HUES6 (cell line): ENCODE results near the gene PTPRZ1.
A peak's percentile ranks its signal among the peaks of the same experiment; 100 is the strongest.

Experiments
- H3K27ac ChIP-seq: 2 replicates; pipeline ENCODE4 v1.7.0; 2013; ENCODE audit warnings: low read depth, mild to moderate bottlenecking, low read length, inconsistent platforms
- H3K27me3 ChIP-seq: 2 replicates; pipeline ENCODE4 v1.6.1; 2013; ENCODE audit warnings: low read length; ENCODE audit not compliant: control insufficient read depth, insufficient read depth
- H3K36me3 ChIP-seq: 2 replicates; pipeline ENCODE4 v1.6.1; 2013; ENCODE audit warnings: low read length; ENCODE audit not compliant: control insufficient read depth, insufficient read depth
- H3K4me1 ChIP-seq: 2 replicates; pipeline ENCODE4 v1.6.1; 2013; ENCODE audit warnings: low read length; ENCODE audit not compliant: control insufficient read depth, insufficient read depth
- H3K4me3 ChIP-seq: 2 replicates; pipeline ENCODE4 v1.5.1; 2013; ENCODE audit warnings: low read depth, low read length
- H3K9ac ChIP-seq: one replicate; pipeline ENCODE4 v1.6.1; 2013; ENCODE audit warnings: mild to moderate bottlenecking, low read length
- H3K9me3 ChIP-seq: 2 replicates; pipeline ENCODE4 v1.6.1; 2013; ENCODE audit warnings: low read depth, low read length; ENCODE audit not compliant: control insufficient read depth, insufficient read depth

The PTPRZ1 gene

GRCh38 chr7:122072924-122073599 is 200.1 kb downstream of the PTPRZ1 start:
- H3K9ac ChIP-seq = no peak overlapping the region
- H3K27me3 ChIP-seq = no peaks in the 10 kb centered on the region
- H3K27ac ChIP-seq = no peak overlapping the region
- peaks cover 11% of the 10 kb centered on the region; the same call in 1 of the 2 replicates for H3K4me1 ChIP-seq
- no peaks in the 10 kb centered on the region for H3K9me3 ChIP-seq
- H3K36me3 ChIP-seq = peaks cover 43% of the 10 kb centered on the region
- no peak overlapping the region for H3K4me3 ChIP-seq

- Histone ChIP-seq H3K4me3 (no peak overlapping the region), H3K27me3 (no peaks in the 10 kb centered on the region), H3K9me3 (no peaks in the 10 kb centered on the region), H3K36me3 (peaks cover 48% of the 10 kb centered on the region), H3K4me1 (peaks cover 11% of the 10 kb centered on the region; the same call in 1 of the 2 replicates), H3K27ac (no peak overlapping the region), H3K9ac (no peak overlapping the region)
These were observed 200.7 kb downstream of the PTPRZ1 start for GRCh38 chr7:122073635-122074034.

DNA sequence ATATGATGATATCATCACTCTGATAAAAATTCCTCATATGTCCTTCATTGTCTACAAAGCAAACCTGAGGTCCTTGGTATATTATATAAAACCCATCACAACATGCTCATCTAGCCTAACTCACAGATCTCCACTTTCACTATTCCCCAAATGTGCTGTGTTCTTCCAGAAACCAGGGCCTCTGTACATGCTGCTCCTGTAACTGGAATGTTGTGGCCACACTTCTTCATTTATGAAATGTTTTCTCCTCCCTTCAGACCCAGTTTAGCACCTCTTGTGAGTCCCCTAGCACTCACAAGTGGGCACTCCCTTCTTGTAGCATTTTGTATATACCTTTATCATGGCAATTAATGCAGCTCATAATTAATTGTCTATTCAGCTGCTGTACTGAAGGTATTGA is 209.2 kb downstream of the PTPRZ1 start:
- no peak overlapping the region for H3K9ac ChIP-seq
- H3K27ac ChIP-seq = no peak overlapping the region
- H3K4me1 ChIP-seq = peaks cover 25% of the 10 kb centered on the region
- no peaks in the 10 kb centered on the region for H3K9me3 ChIP-seq
- no peaks in the 10 kb centered on the region for H3K27me3 ChIP-seq
- no peak overlapping the region for H3K4me3 ChIP-seq
- peaks cover 93% of the 10 kb centered on the region for H3K36me3 ChIP-seq

GRCh38 chr7:122082670-122083069 is 209.7 kb downstream of the PTPRZ1 start:
- H3K4me1 ChIP-seq = peaks cover 19% of the 10 kb centered on the region
- no peak overlapping the region for H3K9ac ChIP-seq

GRCh38 chr7:122092964-122093797 is 220.2 kb downstream of the PTPRZ1 start:
- peaks cover 88% of the 10 kb centered on the region for H3K36me3 ChIP-seq
- H3K9me3 ChIP-seq = no peaks in the 10 kb centered on the region
- no peak overlapping the region for H3K9ac ChIP-seq
- H3K27ac ChIP-seq = no peak overlapping the region
- no peaks in the 10 kb centered on the region for H3K27me3 ChIP-seq
- peaks cover 7% of the 10 kb centered on the region; the same call in 1 of the 2 replicates for H3K4me1 ChIP-seq
- H3K4me3 ChIP-seq = no peak overlapping the region

More at GRCh38 chr7:122082670-122083069, 209.7 kb downstream of the PTPRZ1 start:
- no peaks in the 10 kb centered on the region for H3K27me3 ChIP-seq
- no peak overlapping the region for H3K4me3 ChIP-seq
- peaks cover 93% of the 10 kb centered on the region for H3K36me3 ChIP-seq
- H3K9me3 ChIP-seq = no peaks in the 10 kb centered on the region
- H3K27ac ChIP-seq = peak overlapping the region; percentile 60; the same call in 1 of the 2 replicates

GRCh38 chr7:122094549-122094948 is 221.6 kb downstream of the PTPRZ1 start:
- peaks cover 88% of the 10 kb centered on the region for H3K36me3 ChIP-seq
- no peaks in the 10 kb centered on the region for H3K27me3 ChIP-seq
- no peaks in the 10 kb centered on the region for H3K9me3 ChIP-seq

DNA sequence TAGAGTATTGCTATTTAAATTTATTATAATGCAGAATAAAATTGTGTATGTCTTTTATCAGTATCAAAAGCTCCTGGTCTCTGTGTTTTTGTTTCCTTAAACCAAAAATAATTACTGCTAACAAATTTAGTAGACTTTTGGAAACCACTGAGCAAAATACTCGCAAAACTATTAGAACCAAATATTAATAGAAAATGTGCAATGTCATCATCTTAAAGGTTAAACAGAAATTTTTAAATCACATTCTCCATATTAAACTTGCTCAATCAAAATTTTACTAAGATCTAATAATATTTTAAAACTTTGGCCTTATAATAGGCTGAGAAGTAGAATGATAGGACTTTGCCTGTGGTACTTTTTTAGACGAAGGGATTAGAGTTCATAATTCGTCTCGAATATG is 222.7 kb downstream of the PTPRZ1 start:
- peaks cover 3% of the 10 kb centered on the region; the same call in 1 of the 2 replicates for H3K4me1 ChIP-seq
- H3K9me3 ChIP-seq = no peaks in the 10 kb centered on the region
- no peak overlapping the region for H3K27ac ChIP-seq
- peaks cover 88% of the 10 kb centered on the region for H3K36me3 ChIP-seq
- no peaks in the 10 kb centered on the region for H3K27me3 ChIP-seq
- H3K9ac ChIP-seq = no peak overlapping the region
- no peak overlapping the region for H3K4me3 ChIP-seq

More at GRCh38 chr7:122094549-122094948, 221.6 kb downstream of the PTPRZ1 start:
- Histone ChIP-seq H3K4me3 (no peak overlapping the region), H3K4me1 (peaks cover 7% of the 10 kb centered on the region; the same call in 1 of the 2 replicates), H3K9ac (no peak overlapping the region), H3K27ac (no peak overlapping the region)

DNA sequence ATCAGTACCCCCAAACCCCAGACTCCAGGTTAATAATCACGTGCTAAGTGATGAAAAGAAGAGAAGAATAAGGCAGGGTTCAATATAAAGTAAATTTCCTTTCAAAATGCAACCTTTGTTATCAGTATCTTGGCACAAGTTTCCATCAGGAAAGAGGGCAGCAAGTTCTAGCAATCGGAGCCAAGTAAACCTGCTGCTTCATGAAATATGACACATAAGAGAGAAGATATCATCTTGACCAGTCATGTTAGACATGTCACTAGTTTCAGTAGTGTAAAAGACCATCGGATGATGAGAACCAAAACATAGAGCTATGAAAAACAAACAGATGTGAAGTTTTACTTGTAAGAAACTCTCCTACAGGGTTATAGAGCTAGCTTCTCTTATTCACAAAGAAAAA is 227.1 kb downstream of the PTPRZ1 start:
- peaks cover 94% of the 10 kb centered on the region for H3K36me3 ChIP-seq
- H3K9ac ChIP-seq = no peak overlapping the region
- H3K27ac ChIP-seq = no peak overlapping the region
- no peaks in the 10 kb centered on the region; the same call in 1 of the 2 replicates for H3K9me3 ChIP-seq
- no peaks in the 10 kb centered on the region for H3K27me3 ChIP-seq
- 0 out of 2 replicates have a peak, but pooled peaks cover 4% of the 10 kb centered on the region for H3K4me1 ChIP-seq
- H3K4me3 ChIP-seq = no peak overlapping the region

- peaks cover 6% of the 10 kb centered on the region; the same call in 1 of the 2 replicates for H3K9me3 ChIP-seq
- H3K9ac ChIP-seq = no peak overlapping the region
- no peak overlapping the region for H3K27ac ChIP-seq
- H3K4me3 ChIP-seq = no peak overlapping the region
- peaks cover 99% of the 10 kb centered on the region for H3K36me3 ChIP-seq
- 0 out of 2 replicates have a peak, but pooled peaks cover 4% of the 10 kb centered on the region for H3K4me1 ChIP-seq
- H3K27me3 ChIP-seq = no peaks in the 10 kb centered on the region
These were observed 230.1 kb downstream of the PTPRZ1 start for GRCh38 chr7:122103064-122103463.
